A673 (cell line): Measurements from ENCODE around the gene KIF2C.

Experiments used
- EZH2 ChIP-seq: fragments of 200-600 bp; sonication (generic); IDR thresholded peaks from 2 replicates; pipeline ENCODE4 v1.6.1; 2017; ENCODE audit warnings: borderline replicate concordance, low read depth, mild to moderate bottlenecking, mixed read lengths, antibody characterized with exemption, low read length; ENCODE audit not compliant: poor library complexity, severe bottlenecking
- TF ChIP-seq, protein P1 (sequence below): fragments of 300-800, 200-600 bp; sonication (generic); conservative IDR thresholded peaks from 2 replicates; pipeline ENCODE4 v1.5.1; 2017; ENCODE audit warnings: low read depth, mild to moderate bottlenecking, antibody characterized with exemption, low read length, moderate library complexity, mixed read lengths

DNA sequence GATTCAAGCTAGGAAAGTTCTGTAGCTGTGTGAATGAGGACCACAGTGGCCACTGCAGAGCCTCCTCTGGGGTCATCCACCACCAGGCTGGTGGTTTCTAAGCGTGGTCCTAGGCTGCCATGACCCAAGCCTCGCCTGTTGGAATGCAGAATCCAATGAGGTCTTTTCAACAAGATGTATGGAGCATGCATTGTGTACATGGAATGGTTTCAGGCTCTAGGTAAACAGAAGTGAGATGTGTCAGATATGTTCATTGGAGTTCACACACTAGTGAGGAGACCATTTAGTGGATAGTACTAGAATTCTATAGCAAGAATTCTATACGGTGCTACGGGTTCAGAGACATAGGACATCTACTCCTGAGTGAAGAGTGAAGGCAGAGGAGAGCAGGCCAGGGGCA is 19.4 kb upstream of the KIF2C start:
- TF ChIP-seq, protein P1, sequence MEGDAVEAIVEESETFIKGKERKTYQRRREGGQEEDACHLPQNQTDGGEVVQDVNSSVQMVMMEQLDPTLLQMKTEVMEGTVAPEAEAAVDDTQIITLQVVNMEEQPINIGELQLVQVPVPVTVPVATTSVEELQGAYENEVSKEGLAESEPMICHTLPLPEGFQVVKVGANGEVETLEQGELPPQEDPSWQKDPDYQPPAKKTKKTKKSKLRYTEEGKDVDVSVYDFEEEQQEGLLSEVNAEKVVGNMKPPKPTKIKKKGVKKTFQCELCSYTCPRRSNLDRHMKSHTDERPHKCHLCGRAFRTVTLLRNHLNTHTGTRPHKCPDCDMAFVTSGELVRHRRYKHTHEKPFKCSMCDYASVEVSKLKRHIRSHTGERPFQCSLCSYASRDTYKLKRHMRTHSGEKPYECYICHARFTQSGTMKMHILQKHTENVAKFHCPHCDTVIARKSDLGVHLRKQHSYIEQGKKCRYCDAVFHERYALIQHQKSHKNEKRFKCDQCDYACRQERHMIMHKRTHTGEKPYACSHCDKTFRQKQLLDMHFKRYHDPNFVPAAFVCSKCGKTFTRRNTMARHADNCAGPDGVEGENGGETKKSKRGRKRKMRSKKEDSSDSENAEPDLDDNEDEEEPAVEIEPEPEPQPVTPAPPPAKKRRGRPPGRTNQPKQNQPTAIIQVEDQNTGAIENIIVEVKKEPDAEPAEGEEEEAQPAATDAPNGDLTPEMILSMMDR = no peak
- TF ChIP-seq EZH2 = no peak
